GM18873 (cell line): ENCODE data around the gene POTEE.
"Not testable (repeated sequence)": the region's sequence is repeated elsewhere in the genome, so short reads cannot be mapped to it uniquely, and the experiment has no call there.

Experiments
- ATAC-seq: cut with Tn5 transposase; IDR thresholded peaks from one replicate; pipeline ENCODE4 v1.9.1; 2021; ENCODE audit warnings: mild to moderate bottlenecking, moderate library complexity, moderate number of reproducible peaks; ENCODE audit not compliant: unreplicated experiment, low FRiP score

The POTEE gene

GRCh38 chr2:131209030-131209772, at the start of gene POTEE:
POTEE (plus strand) TSS chr2:131209536; CDS start chr2:131218403, 8,867 bp downstream.
- ATAC-seq: not testable (repeated sequence)

DNA sequence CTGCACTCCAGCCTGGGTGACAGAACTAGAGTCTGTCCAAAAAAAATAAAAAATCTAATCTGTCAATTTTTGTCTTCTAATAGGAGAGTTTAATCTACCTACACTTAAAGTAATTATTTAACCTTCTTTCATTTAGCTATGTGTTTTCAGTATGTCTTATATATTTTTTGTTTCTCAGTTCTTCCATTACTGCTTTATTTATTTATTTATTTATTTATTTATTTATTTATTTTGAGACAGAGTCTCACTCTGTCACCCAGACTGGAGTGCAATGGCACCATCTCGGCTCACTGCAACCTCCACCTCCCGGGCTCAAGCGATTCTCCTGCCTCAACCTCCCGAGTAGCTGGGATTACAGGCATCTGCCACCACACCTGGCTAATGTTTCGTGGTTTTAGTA, 43.8 kb upstream of the POTEE start:
- not testable (repeated sequence) for ATAC-seq

DNA sequence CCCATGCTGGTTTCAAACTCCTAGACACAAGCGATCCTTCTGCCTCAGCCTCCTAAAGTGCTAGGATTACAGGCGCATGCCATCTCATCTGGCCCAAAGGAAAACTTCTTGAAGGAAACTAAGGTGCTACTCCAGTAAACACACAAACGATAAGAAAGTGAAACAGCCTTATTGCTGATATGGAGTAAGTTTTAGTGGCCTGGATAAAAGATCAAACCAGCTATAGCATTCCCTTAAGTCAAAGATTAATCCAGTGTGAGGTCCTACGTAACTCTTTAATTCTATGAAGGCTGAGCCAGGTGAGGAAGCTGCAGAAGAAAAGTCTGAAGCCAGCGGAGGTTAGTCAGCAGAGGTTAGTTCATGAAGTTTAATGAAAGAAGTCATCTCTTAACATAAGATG, 40.8 kb upstream of the POTEE start:
- ATAC-seq: no peak

GRCh38 chr2:131178050-131178449, 31.3 kb upstream of the POTEE start:
- ATAC-seq: not testable (repeated sequence)

DNA sequence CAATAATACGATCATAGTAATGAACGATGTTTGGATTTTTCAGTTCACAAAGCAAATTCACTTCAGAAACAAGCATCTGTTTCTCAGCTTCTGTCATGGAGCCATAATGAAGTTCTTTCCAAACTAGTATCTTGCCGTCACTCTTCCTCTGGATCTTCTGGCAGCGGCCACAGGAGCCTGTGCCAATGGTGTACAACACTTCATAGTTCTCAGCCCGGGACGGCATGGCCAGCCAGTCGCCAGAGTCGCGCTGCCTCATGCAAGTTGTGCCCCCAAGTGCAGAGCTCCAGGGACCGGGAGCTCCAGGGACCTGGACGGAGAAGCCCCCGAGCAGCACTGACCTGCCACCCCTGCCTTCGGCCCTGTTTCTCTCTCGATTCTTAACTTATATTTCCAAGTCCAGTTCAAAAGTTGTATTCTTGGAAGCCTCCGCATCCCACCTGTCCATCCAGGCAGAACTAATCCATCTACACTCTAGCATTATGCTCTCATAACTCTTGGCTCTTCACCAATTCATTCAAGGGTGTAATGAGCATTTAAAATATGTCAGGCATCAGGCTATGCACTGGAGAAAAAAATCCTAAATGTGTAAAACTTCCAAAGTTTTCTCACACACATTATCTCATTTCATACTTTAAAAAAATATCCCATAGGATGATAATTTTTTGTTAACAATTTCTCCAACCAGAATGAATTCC, 30.5 kb upstream of the POTEE start:
- ATAC-seq: not testable (repeated sequence)

GRCh38 chr2:131181451-131181850, 27.9 kb upstream of the POTEE start:
- not testable (repeated sequence) for ATAC-seq

- ATAC-seq: not testable (repeated sequence)
Observed at GRCh38 chr2:131193421-131193820, 15.9 kb upstream of the POTEE start.

- ATAC-seq: not testable (repeated sequence)
Observed at GRCh38 chr2:131196186-131196585, 13.2 kb upstream of the POTEE start.

GRCh38 chr2:131201098-131201497, 8.2 kb upstream of the POTEE start:
- no peak for ATAC-seq

DNA sequence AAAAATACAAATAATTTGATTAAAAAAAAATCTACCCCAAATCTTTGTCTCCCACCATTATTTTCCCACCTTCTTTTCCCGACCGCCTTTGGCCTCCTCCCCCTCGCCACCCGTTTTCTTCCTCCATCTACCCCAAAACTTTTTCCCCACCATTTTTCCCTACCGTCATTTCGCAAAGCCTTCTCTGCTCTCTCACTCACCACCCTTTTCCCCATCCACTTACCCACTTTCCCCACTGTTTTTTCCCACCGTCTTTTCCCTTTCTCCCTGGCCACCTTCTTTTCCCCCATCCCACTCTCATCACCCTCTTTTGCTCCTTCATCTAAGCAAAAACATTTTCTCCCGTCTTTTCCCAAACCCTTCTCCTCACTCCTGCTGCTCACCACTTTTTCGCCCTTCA, 1.5 kb upstream of the POTEE start:
- ATAC-seq: not testable (repeated sequence)

- not testable (repeated sequence) for ATAC-seq
Observed at GRCh38 chr2:131209773-131210104, 403 bp downstream of the POTEE start.

DNA sequence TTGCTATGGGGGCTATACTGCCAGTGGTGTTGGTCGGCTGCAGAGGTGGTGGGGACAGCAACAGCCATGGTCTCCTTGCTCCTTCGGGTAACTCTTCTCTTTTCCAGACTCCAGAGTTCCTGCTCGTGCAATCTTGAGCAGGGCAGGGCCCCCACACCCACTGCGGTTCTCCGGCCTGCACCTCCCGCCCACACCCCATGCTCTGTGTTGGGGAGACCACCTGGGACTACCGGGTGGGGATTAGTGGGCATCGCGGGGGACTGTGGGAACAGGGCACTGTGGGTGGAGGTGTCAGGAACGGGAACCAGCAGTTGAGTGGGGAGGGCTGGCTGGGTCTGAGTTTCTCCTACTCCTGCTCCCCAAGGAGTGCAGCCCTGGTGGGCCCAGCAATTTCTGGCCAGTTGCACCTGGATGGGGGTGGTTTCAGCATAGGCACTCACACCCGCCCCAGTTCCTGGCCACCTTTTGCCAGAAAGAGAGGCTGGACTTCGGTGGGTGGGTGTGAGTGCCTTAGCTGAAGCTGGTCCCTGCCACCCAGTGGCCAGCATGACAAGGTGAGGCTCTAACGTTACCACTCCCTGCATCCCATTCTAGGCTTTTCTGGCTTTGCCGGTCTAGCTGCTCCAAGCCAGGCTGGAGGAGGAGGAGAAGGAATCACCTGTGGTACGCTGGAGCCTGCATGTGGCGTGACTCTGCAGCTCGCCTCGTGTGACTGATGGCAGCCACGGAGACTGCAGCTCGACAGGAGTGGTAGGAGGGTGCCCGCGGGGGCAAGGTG, 1.3 kb downstream of the POTEE start:
- ATAC-seq: not testable (repeated sequence)

- not testable (repeated sequence) for ATAC-seq
Observed at GRCh38 chr2:131217238-131217986, 8.1 kb downstream of the POTEE start.

GRCh38 chr2:131235543-131236449, 26.5 kb downstream of the POTEE start:
- ATAC-seq: not testable (repeated sequence)
